ENCODE measurements around the gene ESPNL.

GRCh38 chr2:238135601-238136150, 35.5 kb downstream of the ESPNL start:
- no peak for TF ChIP-seq CTCF (conservative IDR thresholded peaks at IDR 0.05; ENCODE audit: low read depth, low read length)
- TF ChIP-seq RAD21 (IDR thresholded peaks at IDR 0.05; ENCODE audit: low read length) = no peak
- TF ChIP-seq CEBPB (IDR thresholded peaks at IDR 0.05; ENCODE audit: low read depth, low read length) = no peak
- TF ChIP-seq SMC3 (IDR thresholded peaks at IDR 0.05; ENCODE audit: low read depth, low read length) = no peak
- no peak for TF ChIP-seq POLR2A (IDR thresholded peaks at IDR 0.05; ENCODE audit: low read depth, low read length)
- no peak for TF ChIP-seq FOS (IDR thresholded peaks at IDR 0.05; ENCODE audit: low read depth, low read length)
- TF ChIP-seq MXI1 (IDR thresholded peaks at IDR 0.05; ENCODE audit: borderline replicate concordance, low read depth, low read length) = no peak

All from IMR-90 (cell line).